Stimulated activated CD4-positive, alpha-beta T cell treated with anti-CD3 and anti-CD28 coated beads, Interleukin-2, amount 100 ng/mL, for 4 hours (primary cell): Measurements from ENCODE around the gene CLCNKB.
"Not testable (repeated sequence)": the region's sequence is repeated elsewhere in the genome, so short reads cannot be mapped to it uniquely, and the experiment has no call there.

Source experiments
- DNase-seq: peaks from one replicate; pipeline ENCODE4 v3.0.0-alpha.2; 2020; ENCODE audit warnings: low read depth

The CLCNKB gene

GRCh38 chr1:16015491-16015890 lies 28.1 kb upstream of the CLCNKB start:
- DNase-seq, result no peak

GRCh38 chr1:16015960-16016901 lies 27.4 kb upstream of the CLCNKB start:
- DNase-seq, result no peak

GRCh38 chr1:16017076-16017460 lies 26.5 kb upstream of the CLCNKB start:
- no peak for DNase-seq

DNA sequence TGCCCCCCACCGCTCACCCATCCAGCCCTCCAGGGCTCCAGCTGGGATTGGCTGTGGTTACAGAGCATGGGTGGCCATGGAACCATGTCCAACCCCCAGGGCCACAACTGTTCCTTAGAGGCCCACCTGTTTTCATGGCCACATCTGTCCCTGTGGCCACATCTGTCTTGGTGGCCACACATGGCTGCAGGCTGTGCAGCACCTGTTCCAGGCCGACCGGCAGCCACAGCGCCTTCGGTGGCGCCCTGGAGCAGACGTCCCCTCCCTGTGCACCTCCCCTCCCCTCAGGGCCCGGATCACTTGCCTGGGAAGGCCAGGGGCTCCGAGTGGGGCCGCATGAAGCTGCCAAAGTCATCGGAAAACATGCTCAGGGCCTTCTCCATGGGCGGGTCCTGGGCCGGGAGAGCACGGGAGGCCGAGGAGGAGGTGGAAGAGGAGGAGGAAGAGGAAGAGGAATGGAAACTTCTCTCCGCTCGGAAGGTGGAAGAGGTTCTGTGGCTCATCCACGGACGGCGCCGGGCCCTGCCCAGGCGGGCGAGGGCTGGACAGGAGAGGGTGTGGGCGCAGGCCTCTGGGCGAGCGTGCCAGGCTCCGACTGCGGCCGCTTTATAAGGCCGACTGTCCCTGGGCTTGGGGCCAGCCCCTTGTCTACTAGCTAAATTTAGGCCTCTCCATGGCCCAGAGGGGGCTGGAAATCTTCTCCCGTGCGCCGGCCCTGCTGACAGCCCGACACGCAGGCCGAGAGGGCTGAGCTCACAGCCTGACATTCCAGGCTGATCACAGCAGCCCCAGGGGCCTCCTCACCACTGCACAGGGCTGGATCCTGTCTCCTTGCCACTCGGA lies 25.9 kb upstream of the CLCNKB start, which contains the start of gene HSPB7:
HSPB7 (minus strand) TSS at position 583 of the 843 bp plus-strand sequence; CDS start at position 503, 80 bp downstream.
- DNase-seq, result no peak

GRCh38 chr1:16018308-16018707 lies 25.3 kb upstream of the CLCNKB start:
- no peak for DNase-seq

GRCh38 chr1:16018749-16019643 lies 24.6 kb upstream of the CLCNKB start:
- no peak for DNase-seq

- no peak for DNase-seq
Observed at GRCh38 chr1:16019644-16020277, 23.8 kb upstream of the CLCNKB start.

DNA sequence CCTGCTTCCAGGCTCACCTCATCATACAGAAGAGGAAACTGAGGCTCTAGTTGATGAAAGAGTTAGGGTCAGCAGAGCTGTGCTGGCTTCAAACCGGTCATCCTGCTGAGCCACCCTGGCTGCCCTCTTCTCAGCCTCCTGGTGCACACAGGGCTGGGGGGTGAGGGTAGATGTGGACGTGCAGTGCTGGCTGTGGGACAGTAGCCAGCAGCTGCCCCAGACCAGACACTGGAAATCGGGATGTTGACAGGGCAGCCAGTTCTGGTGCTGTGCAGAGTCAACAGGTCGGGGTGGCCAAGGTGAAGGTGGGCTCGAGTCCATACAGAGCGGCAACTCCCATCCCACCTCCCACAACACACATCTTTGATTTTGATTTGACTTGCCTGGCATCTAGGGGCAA lies 23.3 kb upstream of the CLCNKB start:
- DNase-seq, result no peak

GRCh38 chr1:16020878-16021277 lies 22.7 kb upstream of the CLCNKB start:
- not testable (repeated sequence) for DNase-seq

- DNase-seq, result no peak
Observed at GRCh38 chr1:16021681-16022080, 21.9 kb upstream of the CLCNKB start, which contains the start of gene CLCNKA. TSS of gene CLCNKA (plus strand) at chr1:16022036. CDS start at chr1:16022620, 584 bp downstream.

DNA sequence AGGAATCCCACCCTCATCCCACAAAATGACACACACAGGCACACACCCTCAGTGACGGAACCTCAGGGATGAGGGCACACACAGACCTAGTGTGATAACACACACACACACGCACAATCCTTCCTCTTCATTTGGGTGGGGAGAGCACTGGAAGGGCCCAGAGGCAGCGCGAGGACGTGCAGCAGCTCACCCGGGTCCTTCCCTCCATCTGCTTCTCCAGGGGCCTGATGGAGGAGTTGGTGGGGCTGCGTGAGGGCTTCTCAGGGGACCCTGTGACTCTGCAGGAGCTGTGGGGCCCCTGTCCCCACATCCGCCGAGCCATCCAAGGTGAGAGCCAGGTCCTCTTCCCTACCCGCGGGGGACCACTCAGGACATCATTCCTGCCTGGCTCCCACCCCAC lies 21.2 kb upstream of the CLCNKB start:
- no peak for DNase-seq

DNA sequence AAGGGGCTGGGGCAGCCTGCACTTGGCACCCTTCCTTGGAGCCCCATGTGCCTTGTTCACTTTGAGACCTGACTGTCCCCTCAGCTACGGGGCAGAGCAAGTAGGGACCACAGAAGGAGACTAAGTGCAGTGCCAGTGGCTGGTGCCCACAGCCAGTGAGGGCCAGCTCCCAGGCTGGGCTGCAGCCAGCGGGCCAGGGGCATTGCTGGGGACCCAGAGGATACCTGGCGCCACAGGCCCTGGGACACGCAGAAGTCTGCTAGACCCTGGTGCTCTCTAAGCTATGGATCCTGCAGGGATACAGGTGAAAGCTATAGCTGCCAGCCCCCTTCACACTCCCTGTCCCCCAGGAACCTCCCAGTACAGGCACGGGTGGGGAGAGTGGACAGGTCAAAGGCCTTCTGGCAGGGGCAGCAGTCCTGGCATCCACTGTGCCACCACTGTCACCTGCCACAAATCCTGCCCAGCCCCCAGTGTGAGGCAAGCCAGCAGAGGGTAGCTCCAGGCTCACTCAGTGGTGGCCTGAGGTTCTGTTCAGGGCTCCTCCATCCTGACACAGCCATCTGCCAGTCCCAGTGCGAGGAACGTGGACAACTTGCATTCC lies 20.4 kb upstream of the CLCNKB start:
- no peak for DNase-seq

DNA sequence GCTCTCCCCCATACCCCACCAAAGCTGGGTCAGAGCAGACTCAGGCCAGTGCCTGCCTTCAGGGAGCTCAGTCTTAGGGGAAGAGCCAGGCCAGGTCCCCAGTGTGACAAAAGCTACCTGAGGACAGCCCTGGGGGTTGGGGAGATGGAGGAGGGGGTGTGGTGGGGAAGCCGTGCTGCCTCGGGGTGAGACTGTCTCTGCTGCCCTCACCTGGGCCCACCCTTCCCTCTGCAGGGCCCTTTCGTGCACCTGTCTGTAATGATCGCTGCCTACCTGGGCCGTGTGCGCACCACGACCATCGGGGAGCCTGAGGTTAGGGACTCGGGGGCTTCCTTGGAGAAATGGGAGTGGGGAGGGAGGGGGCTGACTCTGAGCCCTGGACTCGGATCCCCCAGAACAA lies 17.3 kb upstream of the CLCNKB start:
- not testable (repeated sequence) for DNase-seq

DNA sequence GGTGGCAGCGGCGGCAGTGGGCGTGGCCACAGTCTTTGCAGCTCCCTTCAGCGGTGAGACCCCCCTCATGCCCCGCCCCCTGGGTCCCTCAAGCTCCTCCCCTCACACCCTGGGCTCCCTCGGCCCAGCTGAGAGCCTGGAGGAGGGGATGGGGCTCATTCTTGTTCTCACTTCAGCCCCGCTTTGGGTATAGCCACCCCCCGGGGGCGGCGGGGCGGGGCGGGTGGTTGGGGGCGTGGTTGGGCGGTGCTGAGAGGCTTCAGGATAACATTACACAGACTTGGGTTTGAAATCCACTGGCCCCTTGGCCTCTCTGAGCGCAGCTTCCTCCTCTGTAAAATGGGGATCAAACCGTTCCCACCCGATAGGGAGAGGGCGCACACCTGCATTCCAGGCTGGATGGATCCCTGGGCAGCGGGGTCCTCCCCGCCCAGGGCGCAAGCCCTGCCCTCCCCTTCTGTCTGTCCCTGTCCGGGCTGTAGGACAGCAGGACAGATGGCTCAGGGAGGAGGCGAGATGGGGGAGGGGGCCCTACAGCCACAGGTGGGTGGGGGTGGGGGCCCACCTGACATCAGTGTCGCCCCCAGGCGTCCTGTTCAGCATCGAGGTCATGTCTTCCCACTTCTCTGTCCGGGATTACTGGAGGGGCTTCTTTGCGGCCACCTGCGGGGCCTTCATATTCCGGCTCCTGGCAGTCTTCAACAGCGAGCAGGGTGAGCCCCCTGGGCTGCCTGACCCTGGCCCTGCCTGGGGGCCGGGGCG lies 16.7 kb upstream of the CLCNKB start:
- DNase-seq, result peak; percentile 45

- no peak for DNase-seq
Observed at GRCh38 chr1:16028237-16029002, 15.2 kb upstream of the CLCNKB start.

DNA sequence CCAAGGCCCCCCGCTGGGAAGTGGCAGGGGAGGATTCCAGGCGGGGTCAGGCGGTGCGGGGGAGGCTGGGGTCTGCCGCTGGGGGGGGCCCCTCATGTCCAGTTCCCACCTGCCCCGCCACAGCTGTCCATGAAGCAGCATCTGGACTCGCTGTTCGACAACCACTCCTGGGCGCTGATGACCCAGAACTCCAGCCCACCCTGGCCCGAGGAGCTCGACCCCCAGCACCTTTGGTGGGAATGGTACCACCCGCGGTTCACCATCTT lies 14.6 kb upstream of the CLCNKB start:
- not testable (repeated sequence) for DNase-seq

GRCh38 chr1:16029288-16029687 lies 14.3 kb upstream of the CLCNKB start:
- no peak for DNase-seq

GRCh38 chr1:16031551-16031950 lies 12.0 kb upstream of the CLCNKB start:
- DNase-seq, result no peak

DNA sequence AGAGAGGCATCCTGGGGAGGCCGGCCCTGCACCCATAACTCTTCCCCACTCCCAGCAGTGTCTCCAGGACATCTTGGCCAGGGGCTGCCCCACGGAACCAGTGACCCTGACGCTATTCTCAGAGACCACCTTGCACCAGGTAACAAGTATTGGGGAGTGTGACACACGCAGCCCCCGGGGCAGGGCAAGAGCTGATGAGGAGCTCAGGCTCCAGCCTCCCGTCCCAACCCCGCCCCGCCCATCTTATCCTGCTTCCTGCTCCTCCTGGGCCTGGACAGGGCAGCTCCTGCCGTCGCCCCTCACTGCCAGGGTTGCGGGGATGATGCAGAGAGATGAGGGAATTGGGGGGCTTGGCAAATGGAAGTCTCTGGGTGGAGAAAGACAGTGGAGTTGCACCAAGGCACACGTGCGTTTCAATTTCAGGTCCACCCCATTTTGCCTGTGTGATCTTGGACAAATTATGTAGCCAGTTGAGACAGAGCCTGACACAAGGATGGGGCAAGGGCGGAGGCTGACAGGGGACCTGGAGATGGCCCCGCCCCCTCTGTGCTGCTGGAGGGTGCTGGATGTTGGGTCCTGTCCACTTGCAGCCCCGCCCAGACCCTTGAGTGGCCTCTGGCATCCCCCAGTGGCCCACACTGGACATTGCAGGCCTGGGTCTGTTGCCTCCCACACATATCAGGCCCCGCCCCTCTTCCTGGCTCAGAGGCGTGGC lies 11.0 kb upstream of the CLCNKB start:
- peak; percentile 25 for DNase-seq
